HG02759 (cell line): Measurements from ENCODE around the gene ATP8B1.

Experiments used
- ATAC-seq: cut with Tn5 transposase; IDR thresholded peaks from one replicate; pipeline ENCODE4 v1.9.1; 2021; ENCODE audit warnings: mild to moderate bottlenecking, moderate library complexity; ENCODE audit not compliant: unreplicated experiment

The ATP8B1 gene

DNA sequence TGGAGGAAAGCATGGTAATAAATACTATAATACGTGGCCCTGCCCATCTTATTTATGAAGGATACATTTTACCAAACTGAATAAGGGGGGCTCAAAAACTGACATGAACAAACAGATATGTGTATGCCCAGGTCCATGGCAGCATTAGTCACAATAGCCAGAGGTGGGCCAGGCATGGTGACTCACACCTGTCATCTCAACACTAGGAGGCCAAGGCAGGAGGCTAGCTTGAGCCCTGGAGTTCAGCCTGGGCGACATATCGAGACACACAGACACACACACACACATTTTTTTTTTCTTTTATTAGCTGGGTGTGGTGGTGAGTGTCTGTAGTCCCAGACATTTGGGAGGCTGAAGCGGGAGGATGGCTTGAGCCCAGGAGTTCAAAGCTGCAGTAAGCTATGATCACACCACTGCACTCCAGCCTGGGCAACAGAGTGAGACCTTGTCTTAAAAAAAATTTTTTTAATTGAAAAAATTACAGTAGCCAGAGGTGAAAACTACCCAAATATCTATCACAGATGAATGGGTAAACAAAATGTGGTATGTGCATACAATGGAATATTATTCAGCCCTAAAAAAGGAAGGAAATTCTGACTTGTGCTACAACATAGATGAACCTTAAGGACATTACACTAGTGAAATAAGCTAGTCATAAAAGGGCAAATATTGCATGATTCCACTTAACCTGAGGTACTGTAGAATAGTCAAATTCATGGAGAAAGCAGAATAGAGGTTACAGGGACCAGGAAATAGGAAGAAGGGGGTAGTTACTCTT lies 8.0 kb downstream of the ATP8B1 start:
- ATAC-seq, result no peak

GRCh38 chr18:57793302-57793986 lies 9.7 kb downstream of the ATP8B1 start:
- no peak for ATAC-seq

DNA sequence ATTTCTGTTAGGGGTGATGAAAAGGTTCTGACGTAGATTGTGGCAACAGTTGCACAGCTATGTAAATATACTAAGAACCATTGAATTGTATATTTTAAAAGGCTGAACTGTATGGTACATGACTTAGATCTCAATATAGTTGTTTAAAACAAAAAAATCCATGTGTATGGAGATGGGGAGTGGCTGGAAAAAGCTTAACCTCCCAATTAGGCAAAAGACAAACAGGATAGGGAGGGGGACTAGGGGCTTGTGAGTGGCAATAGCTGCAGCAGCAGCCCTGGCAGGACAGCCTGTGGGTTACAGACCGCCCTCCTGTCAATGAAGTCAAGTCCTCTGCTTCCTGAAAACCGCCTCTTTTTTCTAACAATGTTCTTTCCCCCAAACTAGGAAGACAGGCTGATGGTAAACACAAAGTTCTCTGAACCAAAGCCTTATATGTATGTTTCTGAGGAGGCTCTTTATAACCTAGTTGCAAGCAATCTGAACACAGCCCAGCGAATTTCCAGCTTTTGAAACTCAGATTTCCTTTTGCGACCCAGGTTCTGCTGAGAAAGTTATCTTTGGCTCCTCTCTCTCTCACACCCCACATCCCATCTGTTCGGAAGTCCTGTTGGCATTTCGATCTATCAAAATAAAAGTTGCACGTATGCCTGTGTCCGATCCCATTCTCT lies 10.3 kb downstream of the ATP8B1 start:
- ATAC-seq, result no peak

DNA sequence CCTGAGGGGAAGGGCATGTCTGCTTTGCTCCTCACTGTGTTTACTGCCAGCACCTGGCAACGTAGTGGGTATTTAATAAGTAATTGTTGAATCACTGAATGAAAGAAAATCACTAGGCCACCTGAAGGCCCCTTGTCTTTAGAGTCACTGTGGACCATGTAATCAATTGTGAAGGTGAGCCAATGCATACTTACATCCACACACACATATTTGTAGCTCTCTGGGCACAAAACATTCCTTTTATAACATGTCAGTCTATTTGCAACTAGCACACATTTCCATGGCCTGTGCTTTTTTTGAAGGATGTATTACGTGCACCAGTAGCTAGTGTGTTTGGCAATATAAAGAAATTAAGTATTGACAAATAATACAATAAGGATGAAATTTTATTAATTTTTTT lies 11.2 kb downstream of the ATP8B1 start:
- no peak for ATAC-seq

- ATAC-seq, result no peak
These were observed 11.9 kb downstream of the ATP8B1 start for GRCh38 chr18:57791192-57791591.

DNA sequence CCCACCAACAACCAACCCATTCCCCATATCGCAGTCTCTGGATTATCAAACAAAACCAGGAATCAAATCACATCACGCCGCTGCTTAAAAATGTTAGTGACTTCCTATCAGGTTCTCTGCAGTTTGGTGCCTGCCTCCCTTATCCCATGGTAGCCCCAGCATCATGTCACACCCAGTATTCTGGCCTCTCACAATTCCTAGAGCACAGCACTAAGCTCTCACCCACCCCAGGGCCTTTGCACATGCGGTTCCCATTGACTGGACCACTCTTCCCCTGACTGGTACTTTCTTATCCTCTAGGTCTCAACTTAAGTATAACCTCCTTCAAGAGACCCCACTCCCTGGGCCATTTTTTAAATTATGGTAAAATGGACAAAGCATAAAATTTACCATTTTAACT lies 12.8 kb downstream of the ATP8B1 start:
- ATAC-seq, result no peak

- ATAC-seq, result no peak
These were observed 13.4 kb downstream of the ATP8B1 start for GRCh38 chr18:57789759-57790158.

DNA sequence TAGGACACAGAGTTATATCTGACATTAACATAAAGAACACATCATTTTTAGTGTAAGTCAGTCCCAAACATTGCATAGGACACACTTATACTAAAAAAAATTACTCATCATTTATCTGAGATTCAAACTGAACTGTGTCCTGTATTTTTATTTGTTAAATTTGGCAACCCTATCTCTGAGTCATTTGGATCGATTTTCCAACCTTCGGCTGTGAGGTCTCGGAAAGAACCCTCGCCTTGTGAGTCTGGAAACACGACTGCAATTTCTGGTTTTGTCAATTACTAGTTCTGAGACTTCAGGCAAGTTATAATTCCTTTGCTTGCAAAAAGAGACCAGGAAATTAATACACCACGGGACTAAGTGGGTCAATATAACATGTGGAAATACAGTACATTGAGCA lies 14.0 kb downstream of the ATP8B1 start:
- no peak for ATAC-seq

DNA sequence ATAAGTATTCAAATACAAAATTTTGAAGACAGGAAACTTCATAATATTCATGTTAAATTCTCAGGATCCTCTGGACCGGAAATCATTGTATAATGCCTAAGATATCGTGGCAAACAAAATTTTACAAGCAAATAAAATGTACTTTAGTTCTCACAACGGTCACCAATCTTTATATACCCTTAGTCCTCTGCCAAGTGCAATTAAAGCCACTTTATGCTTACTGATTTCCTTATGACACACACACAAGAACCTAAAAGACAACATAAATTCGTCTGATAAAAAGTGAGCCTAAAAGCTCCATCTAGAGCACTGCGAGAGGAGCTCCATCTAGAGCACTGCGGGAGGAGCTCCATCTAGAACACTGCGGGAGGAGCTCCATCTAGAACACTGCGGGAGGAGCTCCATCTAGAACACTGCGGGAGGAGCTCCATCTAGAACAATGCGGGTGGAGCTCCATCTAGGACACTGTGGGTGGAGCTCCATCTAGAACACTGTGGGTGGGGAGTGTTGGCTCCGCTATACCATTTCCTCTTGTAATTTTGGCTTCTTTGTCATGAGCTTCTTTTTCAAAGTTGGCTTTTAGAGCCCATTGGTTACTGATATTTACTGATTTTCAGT lies 15.9 kb downstream of the ATP8B1 start:
- ATAC-seq, result no peak

DNA sequence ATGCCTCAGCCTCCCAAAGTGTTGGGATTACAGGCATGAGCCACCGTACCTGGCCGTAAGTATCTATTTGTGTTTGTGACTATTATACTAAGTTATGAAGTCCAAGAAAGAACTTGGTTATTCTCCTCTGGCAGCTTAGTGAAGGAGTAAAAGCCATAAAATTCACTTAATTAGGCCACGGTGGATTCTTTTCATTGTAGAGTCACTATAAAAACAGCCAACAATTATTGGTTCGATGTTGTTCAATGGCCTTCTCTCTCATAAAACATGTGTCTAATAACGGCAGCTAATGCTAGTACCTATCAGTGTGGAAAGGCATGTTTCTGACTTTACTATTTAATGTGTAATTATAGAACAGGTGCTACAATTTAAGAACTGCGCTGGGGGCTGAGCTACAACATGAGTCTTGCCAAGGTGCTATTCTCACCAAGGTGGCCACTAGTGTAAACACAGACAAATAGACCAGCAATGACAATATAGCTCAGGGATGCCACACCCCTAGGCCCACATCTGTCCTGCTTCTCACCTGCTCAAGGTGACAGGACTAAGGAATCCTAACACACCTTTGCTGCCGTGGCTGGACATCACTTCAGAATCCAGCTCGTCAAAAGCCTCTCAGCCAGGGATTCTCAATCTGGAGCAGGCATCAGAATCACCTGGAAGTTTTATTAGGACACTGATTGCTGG lies 17.2 kb downstream of the ATP8B1 start:
- ATAC-seq, result no peak

DNA sequence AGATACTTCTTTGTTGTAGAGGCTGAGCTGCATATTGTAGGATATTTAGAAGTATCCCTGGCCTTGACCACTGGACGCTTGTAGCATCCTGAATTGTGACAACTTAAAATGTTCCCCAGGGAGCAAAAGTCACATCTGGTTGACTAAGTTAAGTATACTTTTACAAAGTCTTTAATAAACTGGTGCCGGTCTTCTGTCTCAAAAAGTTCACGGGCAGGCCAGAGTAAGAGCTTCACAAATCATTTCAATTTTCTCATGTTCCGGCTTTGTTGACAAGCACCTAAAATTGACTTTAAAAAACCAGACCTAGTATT lies 18.4 kb downstream of the ATP8B1 start:
- ATAC-seq, result no peak

- no peak for ATAC-seq
These were observed 18.9 kb downstream of the ATP8B1 start for GRCh38 chr18:57784034-57784800.

DNA sequence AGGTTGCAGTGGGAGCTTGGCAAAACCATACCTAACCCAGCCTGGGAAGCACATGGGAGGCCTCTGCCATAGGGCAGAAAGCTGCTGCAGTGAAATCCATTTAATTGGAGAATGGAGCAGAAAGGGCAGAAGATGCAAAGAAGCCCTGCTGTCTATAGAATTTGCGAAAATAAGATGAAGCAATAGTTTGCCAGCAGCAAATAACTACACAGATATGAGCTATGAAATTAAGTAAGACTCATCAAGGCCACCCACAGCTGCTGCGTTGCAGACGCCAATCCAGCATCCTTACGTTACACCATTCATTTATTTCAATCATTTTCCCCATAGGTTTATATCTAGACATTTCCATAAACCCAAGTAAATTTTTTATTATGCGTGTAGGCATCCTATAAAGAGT lies 21.1 kb downstream of the ATP8B1 start:
- no peak for ATAC-seq

DNA sequence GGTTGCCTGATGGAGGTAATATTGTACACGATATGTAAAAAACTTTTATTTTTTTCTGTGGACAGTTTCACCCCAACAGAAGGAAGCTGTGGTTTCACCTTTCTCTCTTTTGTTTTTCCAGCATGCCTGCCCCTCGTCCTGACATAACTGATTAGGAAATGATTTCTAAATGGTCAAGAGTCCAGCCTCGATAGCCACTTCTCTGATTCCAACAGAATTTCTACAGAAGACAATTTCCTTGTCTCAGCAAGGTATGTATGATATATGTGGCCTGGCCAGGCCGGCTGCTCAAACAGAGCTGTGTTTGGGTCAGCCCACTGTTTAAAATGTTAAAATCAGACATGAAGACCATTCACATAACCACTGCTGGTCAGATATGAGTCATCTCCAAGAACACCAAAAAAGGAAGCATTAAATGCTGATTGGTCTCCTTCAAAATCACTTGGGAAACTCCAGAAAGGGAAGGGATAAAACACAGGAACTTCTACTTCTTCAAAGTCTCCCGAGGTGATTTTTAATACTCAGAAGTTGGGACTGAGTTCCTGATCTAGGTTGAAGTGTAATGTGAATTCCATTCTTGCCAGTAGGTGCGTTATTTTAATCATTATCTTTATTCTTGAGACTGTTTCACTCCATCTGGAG lies 22.3 kb downstream of the ATP8B1 start:
- ATAC-seq, result peak; percentile 92

DNA sequence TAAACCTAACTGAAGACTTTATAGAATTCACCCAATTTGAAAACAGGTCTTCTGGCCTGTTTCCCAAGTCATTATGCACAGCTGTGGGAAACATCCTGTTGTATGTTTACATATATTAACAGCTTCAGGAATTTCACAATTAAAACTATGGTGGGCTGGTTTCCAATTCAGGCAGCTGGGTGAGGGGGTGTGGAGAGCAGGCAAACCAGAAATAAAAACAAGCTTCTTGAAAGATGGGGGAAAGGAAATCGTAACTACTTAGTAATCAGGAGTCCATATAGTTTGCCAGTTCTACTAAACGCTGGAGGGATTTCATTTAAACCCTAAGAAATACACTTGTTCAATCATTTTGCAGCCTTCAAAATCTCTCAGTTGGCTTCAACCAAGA lies 22.8 kb downstream of the ATP8B1 start:
- ATAC-seq, result no peak

DNA sequence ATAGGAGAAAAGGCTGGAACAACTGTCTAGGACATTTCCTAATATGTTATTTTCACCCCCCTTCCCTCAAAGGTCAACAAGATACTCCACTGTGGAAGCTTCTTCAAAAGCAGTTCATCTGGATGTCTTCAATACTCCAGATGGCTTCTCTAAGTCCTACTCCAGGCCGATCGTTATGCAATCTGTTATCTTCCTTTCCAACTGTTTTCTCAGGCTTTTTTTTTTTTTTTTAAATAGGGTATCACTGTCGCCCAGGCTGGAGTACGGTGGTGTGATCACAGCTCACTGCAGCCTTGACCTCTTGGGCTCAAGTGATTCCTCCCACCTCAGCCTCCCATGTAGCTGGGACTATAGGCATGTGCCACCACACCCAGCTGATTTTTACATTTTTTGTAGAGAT lies 26.3 kb downstream of the ATP8B1 start:
- ATAC-seq, result no peak

- ATAC-seq, result no peak
These were observed 26.8 kb downstream of the ATP8B1 start for GRCh38 chr18:57776354-57776753.

DNA sequence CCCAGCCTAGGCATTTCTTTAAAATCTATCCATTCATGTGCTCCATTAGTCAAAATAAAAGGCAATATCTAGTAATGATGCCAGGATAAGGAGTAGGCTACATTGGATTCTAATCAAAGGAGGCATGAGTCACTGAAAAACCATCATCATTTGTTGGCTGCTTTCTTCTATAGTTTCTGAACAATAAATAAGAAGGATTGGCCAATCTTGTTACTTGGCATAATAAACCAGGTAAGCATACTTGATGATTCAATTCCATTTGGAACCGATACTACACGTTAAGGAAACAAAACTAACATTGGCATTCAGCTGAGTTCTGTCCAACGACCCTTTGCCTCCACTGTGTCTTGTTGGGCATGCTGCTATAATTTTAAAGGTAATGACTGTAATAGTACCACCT lies 27.2 kb downstream of the ATP8B1 start:
- ATAC-seq, result no peak

GRCh38 chr18:57772387-57772799 lies 30.7 kb downstream of the ATP8B1 start:
- ATAC-seq, result no peak

GRCh38 chr18:57771626-57772025 lies 31.5 kb downstream of the ATP8B1 start:
- no peak for ATAC-seq
